ENCODE results near the gene RNASET2. TPM values are rescaled to one million over a fixed set of nuclear protein-coding genes. Genes with fewer than 3 reads are reported as not detected.

RNASET2 gene
- total and polyA plus RNA-seq, 12 donors: 19.4 to 218 (median 59.6) TPM

- WGBS, 4 donors: 88 to 98% (median 94%) methylated on average over 1 of the region's 1 CpG
- TF ChIP-seq CTCF (IDR thresholded peaks at IDR 0.05) (no peak), POLR2A (IDR thresholded peaks at IDR 0.05) (no peak)
- intact Hi-C loops (cut with DNase I): no loop called here
- no peak overlapping the region for H3K4me3 ChIP-seq
- H3K9me3 ChIP-seq (replicated peaks in 1 of 3): no peaks in the 10 kb centered on the region
- no peak overlapping the region for H3K27ac ChIP-seq
- no peak for DNase-seq
- no peaks in the 10 kb centered on the region for H3K27me3 ChIP-seq
- H3K4me1 ChIP-seq (replicated peaks in 1 of 2): no peaks in the 10 kb centered on the region
- no peaks in the 10 kb centered on the region for H3K36me3 ChIP-seq (replicated peaks in 1 of 2)
These were observed 76.8 kb downstream of the RNASET2 start for GRCh38 chr6:166879594-166879993.

Small RNA genes within 50 kb of the gene (microRNA-seq; reads per million reads assigned to microRNA genes)
- gene MIR3939: 0.28 to 1.5 (median 0.89) reads per million in 3 donors

Small RNA genes within 50 kb of the gene (small RNA-seq; reads per million reads assigned to genes)
- 0 reads per million in 2 donors for gene MIR3939

Other genes with a start within 250 kb of the RNASET2 start
- 10 to 100 TPM; 12.7 to 36.7 (median 18.6) TPM for gene CEP43, start 42.8 kb upstream of the RNASET2 start, total RNA-seq
- 10 to 100 TPM; 10.1 to 20.5 (median 12.9) TPM for gene CEP43, start 42.8 kb upstream of the RNASET2 start, polyA plus RNA-seq
- not detected for gene CCR6, start 166.5 kb upstream of the RNASET2 start, total RNA-seq
- gene CCR6, start 166.5 kb upstream of the RNASET2 start, polyA plus RNA-seq: not detected
- gene GPR31, start 201.4 kb upstream of the RNASET2 start, total RNA-seq: not detected
- gene GPR31, start 201.4 kb upstream of the RNASET2 start, polyA plus RNA-seq: not detected

Data from adrenal gland (tissue), 12 donors.